ENCODE results near the gene SPNS2.
A peak's percentile ranks its signal among the peaks of the same experiment; 100 is the strongest.

SPNS2 gene, protein sequence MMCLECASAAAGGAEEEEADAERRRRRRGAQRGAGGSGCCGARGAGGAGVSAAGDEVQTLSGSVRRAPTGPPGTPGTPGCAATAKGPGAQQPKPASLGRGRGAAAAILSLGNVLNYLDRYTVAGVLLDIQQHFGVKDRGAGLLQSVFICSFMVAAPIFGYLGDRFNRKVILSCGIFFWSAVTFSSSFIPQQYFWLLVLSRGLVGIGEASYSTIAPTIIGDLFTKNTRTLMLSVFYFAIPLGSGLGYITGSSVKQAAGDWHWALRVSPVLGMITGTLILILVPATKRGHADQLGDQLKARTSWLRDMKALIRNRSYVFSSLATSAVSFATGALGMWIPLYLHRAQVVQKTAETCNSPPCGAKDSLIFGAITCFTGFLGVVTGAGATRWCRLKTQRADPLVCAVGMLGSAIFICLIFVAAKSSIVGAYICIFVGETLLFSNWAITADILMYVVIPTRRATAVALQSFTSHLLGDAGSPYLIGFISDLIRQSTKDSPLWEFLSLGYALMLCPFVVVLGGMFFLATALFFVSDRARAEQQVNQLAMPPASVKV

GRCh38 chr17:4498461-4499397 lies at the start of gene SPNS2:
Gene SPNS2 (plus strand): TSS chr17:4498881. CDS start chr17:4499048, 167 bp downstream.
- peak; percentile 37 to 62 for DNase-seq (ENCODE audit: low read depth in 1 of 2, low spot score in 1 of 2)

DNA sequence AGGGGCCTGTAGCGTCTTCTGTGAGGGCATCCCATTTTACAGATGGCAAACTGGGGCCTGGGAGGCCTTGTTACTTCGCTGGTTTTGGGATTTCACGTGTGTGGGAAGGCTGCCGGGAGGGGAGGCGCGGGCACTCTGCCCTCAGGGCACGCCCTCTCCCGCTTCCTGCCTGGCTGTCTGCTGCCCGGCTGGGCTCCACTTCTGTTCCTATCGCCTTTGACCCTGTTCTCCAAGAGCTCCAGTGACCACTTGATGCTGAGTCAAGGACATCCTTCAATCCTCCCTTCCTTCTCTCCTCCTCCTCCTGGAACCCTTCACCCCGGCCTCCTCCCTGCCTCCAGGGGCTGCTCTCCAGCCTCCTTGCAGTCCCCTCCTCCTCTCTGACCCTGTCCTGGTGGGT lies 48.9 kb upstream of the SPNS2 start:
- DNase-seq (ENCODE audit: low read depth in 1 of 2, low spot score in 1 of 2), result no peak

DNA sequence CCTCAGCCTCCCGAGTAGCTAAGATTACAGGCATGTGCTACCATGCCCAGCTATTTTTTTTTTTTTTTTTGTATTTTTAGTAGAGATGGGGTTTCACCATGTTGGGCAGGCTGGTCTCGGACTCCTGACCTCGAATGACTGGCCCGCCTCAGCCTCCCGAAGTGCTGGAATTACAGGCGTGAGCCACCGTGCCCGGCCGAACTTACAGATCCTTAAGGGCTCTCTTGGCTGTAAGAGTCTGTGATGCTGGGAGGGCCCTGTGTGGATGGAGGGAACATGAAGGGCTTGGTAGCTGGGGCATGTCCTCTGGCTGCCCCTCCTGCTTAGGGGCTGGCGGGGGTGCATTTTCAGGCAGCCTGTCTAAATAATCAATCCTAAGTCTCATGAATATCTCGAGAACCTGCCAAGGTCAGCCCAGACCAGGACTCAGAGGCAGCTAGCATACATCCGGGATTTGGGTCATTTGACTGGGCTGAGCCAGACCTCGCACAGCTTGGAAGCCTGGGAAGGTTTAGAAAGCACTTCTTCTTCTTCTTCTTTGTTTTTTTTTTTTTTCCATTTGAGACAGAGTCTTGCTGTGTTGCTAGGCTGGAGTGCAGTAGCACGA lies 47.9 kb upstream of the SPNS2 start:
- DNase-seq (ENCODE audit: low read depth in 1 of 2, low spot score in 1 of 2), result no peak

DNA sequence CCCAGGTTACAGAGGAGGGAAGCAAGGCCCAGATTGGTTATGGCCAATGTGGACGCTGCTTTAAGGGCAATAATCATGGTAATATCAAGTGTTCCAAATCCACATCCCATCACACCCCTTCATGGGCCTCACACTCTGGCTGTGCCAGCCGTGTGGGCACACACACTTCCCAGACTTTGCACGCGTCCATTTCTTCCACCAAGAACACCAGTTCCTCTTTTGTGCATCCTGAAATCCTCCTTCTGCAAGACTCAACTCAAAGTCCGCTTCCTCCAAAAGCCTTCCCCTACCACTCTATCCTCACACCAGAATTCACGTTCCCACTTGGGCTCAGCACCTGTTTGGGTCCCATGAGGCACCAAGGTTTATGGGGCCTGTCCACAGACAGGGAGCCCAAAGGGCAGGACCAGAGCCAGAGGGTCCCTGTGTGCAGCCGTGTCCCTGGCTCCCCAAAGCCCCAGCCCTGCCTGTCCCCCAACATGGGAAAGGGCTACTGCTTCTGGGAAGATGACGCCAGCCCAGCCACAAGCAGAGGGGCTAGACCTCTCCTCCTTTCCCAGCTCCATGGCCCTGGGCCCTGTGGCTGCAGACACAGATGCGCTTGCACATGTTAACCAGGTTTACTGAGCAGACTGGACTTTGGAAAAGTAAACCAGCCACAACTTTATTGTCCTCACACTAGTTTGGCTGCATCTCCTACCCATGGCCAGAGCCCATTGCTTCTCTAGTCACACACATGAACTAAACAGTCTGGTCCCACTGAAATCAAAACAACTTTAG lies 44.7 kb upstream of the SPNS2 start:
- no peak for DNase-seq (ENCODE audit: low read depth in 1 of 2, low spot score in 1 of 2)

GRCh38 chr17:4460661-4461060 lies 38.0 kb upstream of the SPNS2 start:
- no peak for DNase-seq (ENCODE audit: low read depth in 1 of 2, low spot score in 1 of 2)

DNA sequence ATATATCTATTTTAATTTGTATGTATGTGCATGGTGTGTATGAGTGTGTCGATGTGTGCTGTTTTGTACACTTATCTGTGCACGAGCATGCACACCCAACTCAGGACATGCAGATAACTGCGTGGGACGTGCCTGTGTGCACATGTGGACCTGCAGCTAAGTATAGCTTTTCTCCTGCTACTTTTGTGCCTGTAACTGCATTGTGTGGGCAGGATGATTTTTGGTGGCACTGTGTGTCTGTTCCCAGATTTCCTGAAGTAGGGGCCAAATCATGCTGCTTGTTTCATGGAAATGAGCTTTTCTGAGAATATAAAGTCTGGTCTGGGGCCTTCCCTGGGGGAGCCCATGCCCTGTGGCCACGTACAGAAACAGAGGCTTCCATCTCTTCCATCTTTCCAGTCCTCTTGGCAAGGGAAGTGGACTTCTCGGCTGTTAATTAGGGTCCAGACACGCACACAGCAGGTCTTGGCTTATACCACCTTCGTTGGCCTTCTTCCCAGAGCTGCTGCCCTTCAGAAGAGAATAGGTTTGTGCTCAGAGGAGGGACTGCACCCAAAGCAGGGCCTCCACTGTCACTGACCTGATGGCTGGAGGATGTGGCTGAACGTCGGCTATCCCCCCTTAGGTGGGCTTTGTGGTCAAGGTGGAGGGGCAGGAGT lies 34.7 kb upstream of the SPNS2 start:
- DNase-seq (ENCODE audit: low read depth in 1 of 2, low spot score in 1 of 2), result no peak

DNA sequence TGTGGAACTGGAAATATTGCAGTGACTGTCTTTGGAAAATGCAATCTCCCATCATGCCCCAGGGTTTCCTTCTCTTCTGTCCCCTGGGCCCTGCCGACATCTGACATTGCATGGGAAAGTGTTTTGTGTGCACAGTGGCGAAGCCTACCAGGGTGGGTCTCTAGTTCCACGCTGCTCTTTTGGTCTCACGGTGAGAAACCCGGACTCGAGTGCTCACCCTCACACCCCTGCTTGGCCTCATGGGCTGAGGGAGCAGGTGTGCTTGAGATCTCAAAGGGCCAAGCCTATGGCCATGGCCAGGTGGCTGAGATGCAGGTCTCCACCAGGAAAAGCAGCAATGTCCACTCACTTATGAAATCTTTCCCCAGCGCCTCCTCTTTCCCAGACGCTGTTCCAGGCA lies 32.9 kb upstream of the SPNS2 start:
- DNase-seq (ENCODE audit: low read depth in 1 of 2, low spot score in 1 of 2), result no peak

DNA sequence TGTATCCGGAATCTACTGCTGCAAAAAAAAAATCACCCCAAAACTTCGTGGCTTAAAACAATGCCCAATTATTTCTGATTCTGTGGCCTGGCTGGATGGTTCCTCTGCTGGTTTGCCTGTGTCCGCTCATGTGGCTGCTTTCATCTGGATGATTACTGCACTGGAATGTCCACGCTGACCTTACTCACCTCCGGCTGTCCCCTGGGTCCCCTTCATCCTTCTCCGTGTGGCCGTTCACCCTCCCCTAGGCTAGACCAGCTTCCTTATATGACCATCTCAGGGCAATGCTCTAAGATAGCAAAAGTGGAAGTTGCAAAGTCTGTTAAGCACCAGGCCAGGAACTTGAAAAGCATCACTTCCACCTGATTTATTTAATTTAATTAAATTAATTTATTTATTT lies 31.4 kb upstream of the SPNS2 start:
- DNase-seq (ENCODE audit: low read depth in 1 of 2, low spot score in 1 of 2), result no peak

DNA sequence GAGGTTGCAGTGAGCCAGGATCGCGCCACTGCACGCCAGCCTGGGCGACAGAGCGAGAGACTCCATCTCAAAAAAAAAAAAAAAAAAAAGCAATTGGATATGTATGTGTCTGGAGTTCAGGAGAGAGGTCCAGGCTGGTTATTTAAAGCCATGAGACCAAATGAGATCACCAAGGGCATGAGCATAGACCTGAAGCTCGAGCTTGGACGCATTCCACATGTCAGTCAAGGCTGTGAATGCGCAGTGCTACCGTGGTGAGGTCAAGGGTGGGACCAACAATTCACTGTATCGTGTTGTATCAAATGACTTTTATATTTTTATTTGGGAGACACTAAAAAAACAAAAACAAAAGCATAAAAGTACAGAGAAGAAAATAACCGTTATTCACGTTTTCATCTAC lies 29.1 kb upstream of the SPNS2 start:
- no peak for DNase-seq (ENCODE audit: low read depth in 1 of 2, low spot score in 1 of 2)

- no peak for DNase-seq (ENCODE audit: low read depth in 1 of 2, low spot score in 1 of 2)
Measured at GRCh38 chr17:4472286-4472685, 26.4 kb upstream of the SPNS2 start.

GRCh38 chr17:4474093-4474492 lies 24.6 kb upstream of the SPNS2 start:
- no peak for DNase-seq (ENCODE audit: low read depth in 1 of 2, low spot score in 1 of 2)

DNA sequence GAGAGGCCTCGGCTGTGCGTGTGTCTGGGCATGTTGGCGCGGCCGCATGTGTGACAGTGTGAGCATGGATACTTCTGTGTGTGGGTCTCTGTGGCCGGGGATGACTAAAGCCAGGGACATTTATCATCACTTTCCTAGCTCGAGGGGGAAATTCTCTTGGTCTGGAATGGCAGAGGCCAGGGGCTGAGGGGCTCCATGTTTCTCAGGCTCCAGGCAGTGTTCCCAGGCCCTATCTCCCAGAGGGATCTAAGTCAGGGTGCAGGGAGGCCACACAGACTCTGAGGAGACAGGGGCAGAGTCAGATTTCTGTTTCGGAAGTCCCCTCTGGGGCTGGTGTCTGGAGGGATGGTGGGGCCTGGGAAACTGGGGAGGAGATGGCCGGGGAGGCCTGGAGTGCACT lies 23.7 kb upstream of the SPNS2 start:
- DNase-seq (ENCODE audit: low read depth in 1 of 2, low spot score in 1 of 2), result no peak

DNA sequence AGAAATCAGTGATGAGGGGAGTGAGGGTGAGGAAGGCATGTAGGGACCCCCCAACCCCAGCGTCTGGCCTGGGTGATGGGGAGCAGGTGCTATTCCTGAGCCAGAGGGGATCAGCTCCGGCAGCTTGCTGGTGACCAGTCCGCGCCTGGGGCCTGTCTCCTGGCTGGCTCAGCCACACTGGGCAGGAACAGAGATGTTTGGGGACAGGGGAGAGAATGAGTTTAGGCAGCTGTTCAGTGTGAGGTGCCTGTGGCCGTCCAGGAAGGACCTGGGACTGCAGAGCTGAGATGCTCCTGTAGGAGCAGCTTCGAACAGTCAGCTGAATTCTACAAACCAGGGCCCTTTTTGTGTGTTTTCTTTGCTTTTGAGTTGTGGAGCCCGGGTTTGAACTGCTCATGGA lies 23.2 kb upstream of the SPNS2 start:
- no peak for DNase-seq (ENCODE audit: low read depth in 1 of 2, low spot score in 1 of 2)

GRCh38 chr17:4476017-4476416 lies 22.7 kb upstream of the SPNS2 start:
- no peak for DNase-seq (ENCODE audit: low read depth in 1 of 2, low spot score in 1 of 2)

GRCh38 chr17:4476511-4477070 lies 22.1 kb upstream of the SPNS2 start:
- no peak for DNase-seq (ENCODE audit: low read depth in 1 of 2, low spot score in 1 of 2)

DNA sequence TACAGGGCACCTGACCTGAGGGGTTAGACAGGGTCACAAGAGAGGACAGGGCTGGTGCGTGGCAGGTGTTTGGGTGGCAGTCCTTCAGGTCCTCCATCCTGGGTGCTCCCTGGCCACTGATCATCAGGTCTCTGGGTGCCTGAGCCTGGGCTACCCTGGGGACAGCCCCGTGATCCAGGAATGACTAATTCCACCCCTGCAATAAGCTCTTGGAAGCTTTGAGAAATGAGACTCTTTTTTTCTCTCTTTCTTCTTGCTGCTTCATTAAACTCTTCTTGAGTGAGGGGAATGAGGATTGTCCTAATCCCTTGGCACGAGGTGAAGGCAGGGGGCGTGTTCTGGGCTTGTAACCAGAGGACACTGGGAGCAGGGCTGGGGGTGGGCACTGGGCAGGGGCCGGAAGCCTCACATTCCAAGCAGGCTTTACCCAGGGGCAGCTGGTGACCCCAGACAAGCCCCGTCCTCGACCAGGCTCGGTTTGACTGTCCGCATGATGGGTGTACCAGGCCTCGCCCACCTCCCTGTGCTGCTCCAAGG lies 21.4 kb upstream of the SPNS2 start:
- DNase-seq (ENCODE audit: low read depth in 1 of 2, low spot score in 1 of 2), result no peak

DNA sequence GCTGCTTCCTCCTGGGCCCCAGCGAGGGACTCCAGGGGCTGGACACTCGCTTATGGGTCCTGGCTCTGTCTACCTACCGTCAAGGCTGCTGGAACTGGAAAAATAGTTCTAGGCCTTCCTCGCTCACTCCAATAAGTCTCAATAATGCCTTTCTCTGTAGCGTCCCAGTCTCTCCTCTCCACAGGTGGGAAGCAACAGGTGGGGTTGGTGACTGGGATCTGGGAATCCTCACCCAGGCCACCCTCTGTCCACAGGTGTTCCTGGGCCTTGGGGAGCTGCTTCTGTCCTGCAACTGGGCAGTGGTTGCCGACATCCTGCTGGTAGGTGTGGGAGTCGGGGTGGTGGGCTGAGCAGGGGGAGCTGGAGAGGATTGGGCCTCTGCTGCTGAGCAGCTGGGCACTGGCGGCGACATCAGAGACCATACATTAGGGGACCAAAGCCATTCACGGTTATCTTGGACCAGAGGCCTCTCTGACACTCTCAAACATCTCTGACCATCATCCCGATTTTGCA lies 20.3 kb upstream of the SPNS2 start:
- DNase-seq (ENCODE audit: low read depth in 1 of 2, low spot score in 1 of 2), result no peak

GRCh38 chr17:4479340-4479981 lies 19.2 kb upstream of the SPNS2 start:
- DNase-seq (ENCODE audit: low read depth in 1 of 2, low spot score in 1 of 2), result no peak
